Caco-2 (cell line): Measurements from ENCODE around the gene GALNTL6. TPM values are rescaled to one million over a fixed set of nuclear protein-coding genes. Genes with fewer than 3 reads are reported as not detected.

Experiments
- BruUV-seq: library from RNA; stranded (reverse); fragments of 400-500 nt; replicated peaks from 2 replicates; lab custom pipeline; 2021; lab: Mats Ljungman, UMichigan
- CTCF ChIA-PET: fragments of 300-600 bp; sonication (Branson Sonifier 250); formaldehyde crosslinking; loops from one replicate; lab custom pipeline; 2022; ENCODE audit warnings: antibody characterized with exemption; lab: Charles Lee
- POLR2A ChIA-PET: fragments of 300-600 bp; sonication (Branson Sonifier 250); formaldehyde crosslinking; loops from one replicate; lab custom pipeline; 2022; ENCODE audit warnings: antibody characterized with exemption; lab: Charles Lee
- DNase-seq, 2 experiments: peaks; one replicate each; pipeline versions ENCODE4 v3.0.0 to v3.0.0-alpha.2; 2020 to 2022
- H3K27me3 ChIP-seq: replicated peaks from 2 replicates; pipeline ENCODE4 v1.6.0; 2011; ENCODE audit warnings: low read length; ENCODE audit not compliant: control insufficient read depth, insufficient read depth
- H3K36me3 ChIP-seq: 2 replicates; pipeline ENCODE4 v1.5.1; 2011; ENCODE audit warnings: low read length; ENCODE audit not compliant: control insufficient read depth, insufficient read depth
- H3K4me1 ChIP-seq: fragments of 250-450 bp; sonication (Bioruptor Pico); 2 replicates; pipeline ENCODE4 v1.5.1; 2020; ENCODE audit warnings: mild to moderate bottlenecking
- H3K4me3 ChIP-seq: 2 replicates; pipeline ENCODE4 v1.5.1; 2011; ENCODE audit warnings: low read depth, mild to moderate bottlenecking, control low read depth, low read length
- H3K9me3 ChIP-seq: fragments of 250-450 bp; sonication (Bioruptor Pico); 2 replicates; pipeline ENCODE4 v1.5.1; 2020; ENCODE audit warnings: mild to moderate bottlenecking, moderate library complexity
- H3K27ac Mint-ChIP-seq: one replicate; pipeline ENCODE4 v1.8.0; 2022; ENCODE audit warnings: mixed read lengths; ENCODE audit not compliant: unreplicated experiment
- H3K27me3 Mint-ChIP-seq: one replicate; pipeline ENCODE4 v1.8.0; 2022; ENCODE audit warnings: mixed read lengths; ENCODE audit not compliant: insufficient read depth, unreplicated experiment
- H3K36me3 Mint-ChIP-seq: one replicate; pipeline ENCODE4 v1.8.0; 2022; ENCODE audit warnings: mild to moderate bottlenecking, mixed read lengths; ENCODE audit not compliant: insufficient read depth, unreplicated experiment
- H3K4me1 Mint-ChIP-seq: one replicate; pipeline ENCODE4 v1.8.0; 2022; ENCODE audit warnings: low read depth, mixed read lengths; ENCODE audit not compliant: unreplicated experiment
- H3K4me3 Mint-ChIP-seq: one replicate; pipeline ENCODE4 v1.8.0; 2022; ENCODE audit warnings: mild to moderate bottlenecking, moderate library complexity, mixed read lengths; ENCODE audit not compliant: unreplicated experiment
- H3K9me3 Mint-ChIP-seq: one replicate; pipeline ENCODE4 v1.8.0; 2022; ENCODE audit warnings: mixed read lengths; ENCODE audit not compliant: unreplicated experiment
- intact Hi-C: fragments of 100-400 bp; cut with micrococcal nuclease; formaldehyde crosslinking; loops from one replicate; pipeline ENCODE4 v1.10.0; 2022; ENCODE audit not compliant: unreplicated experiment
- total RNA-seq: library from RNA; stranded (reverse); gene quantifications from 2 replicates; pipeline ENCODE4 v1.2.3, GENCODE V29; 2022
- TF ChIP-seq, protein P1 (sequence below), 2 experiments: fragments of 200-600 bp in 1 of 2; IDR thresholded peaks; 1 replicate in 1 of 2; 2 replicates in 1 of 2; pipeline versions ENCODE4 v1.5.1 to v1.8.0; 2011 to 2022; ENCODE audit warnings: antibody characterized with exemption in 1 of 2, control low read depth in 1 of 2, inconsistent platforms in 1 of 2, low read depth in 1 of 2, low read length in 1 of 2, mild to moderate bottlenecking in 1 of 2, moderate library complexity in 1 of 2; ENCODE audit not compliant: insufficient read depth in 1 of 2, severe bottlenecking in 1 of 2, unreplicated experiment in 1 of 2

The GALNTL6 gene
- total RNA-seq, 1 experiment from 2014 or later, result not detected

DNA sequence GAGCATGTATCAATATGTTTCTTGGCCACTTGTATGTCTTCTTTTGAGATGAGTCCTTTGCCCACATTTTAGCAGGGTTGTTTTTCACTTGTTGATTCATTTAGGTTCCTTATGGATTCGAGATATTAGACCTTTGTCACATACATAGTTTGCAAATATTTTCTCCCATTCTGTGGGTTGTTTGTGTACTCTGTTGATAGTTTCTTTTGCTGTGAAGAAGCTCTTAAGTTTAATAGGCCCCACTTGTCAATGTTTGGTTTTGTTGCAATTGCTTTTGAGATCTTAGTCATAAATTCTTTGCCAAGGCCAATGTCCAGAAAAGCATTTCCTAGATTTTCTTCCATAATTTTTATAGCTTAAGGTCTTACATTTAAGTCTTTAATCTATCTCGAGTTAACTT, 1074.8 kb downstream of the GALNTL6 start:
- H3K4me1 Mint-ChIP-seq, result no peaks in the 10 kb centered on the region
- H3K27ac Mint-ChIP-seq, result no peak overlapping the region
- intact Hi-C loops, result no loop called here
- peaks cover 25% of the 10 kb centered on the region for H3K9me3 Mint-ChIP-seq
- Histone ChIP-seq H3K27me3 (no peaks in the 10 kb centered on the region), H3K4me1 (no peaks in the 10 kb centered on the region), H3K36me3 (no peaks in the 10 kb centered on the region), H3K9me3 (0 out of 2 replicates have a peak, but pooled peaks cover 3% of the 10 kb centered on the region), H3K4me3 (no peak overlapping the region)
- CTCF ChIA-PET, result no interaction called here
- TF ChIP-seq, protein P1, sequence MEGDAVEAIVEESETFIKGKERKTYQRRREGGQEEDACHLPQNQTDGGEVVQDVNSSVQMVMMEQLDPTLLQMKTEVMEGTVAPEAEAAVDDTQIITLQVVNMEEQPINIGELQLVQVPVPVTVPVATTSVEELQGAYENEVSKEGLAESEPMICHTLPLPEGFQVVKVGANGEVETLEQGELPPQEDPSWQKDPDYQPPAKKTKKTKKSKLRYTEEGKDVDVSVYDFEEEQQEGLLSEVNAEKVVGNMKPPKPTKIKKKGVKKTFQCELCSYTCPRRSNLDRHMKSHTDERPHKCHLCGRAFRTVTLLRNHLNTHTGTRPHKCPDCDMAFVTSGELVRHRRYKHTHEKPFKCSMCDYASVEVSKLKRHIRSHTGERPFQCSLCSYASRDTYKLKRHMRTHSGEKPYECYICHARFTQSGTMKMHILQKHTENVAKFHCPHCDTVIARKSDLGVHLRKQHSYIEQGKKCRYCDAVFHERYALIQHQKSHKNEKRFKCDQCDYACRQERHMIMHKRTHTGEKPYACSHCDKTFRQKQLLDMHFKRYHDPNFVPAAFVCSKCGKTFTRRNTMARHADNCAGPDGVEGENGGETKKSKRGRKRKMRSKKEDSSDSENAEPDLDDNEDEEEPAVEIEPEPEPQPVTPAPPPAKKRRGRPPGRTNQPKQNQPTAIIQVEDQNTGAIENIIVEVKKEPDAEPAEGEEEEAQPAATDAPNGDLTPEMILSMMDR (IDR thresholded peaks at IDR 0.05; ENCODE audit: insufficient read depth in 1 of 2, low read depth in 1 of 2, low read length in 1 of 2, severe bottlenecking in 1 of 2, unreplicated experiment in 1 of 2), result no peak
- no peaks in the 10 kb centered on the region for H3K27me3 Mint-ChIP-seq
- no peak for DNase-seq
- POLR2A ChIA-PET, result no interaction called here
- H3K4me3 Mint-ChIP-seq, result no peak overlapping the region
- no peaks in the 10 kb centered on the region for H3K36me3 Mint-ChIP-seq
- BruUV-seq, result no TSS peak

DNA sequence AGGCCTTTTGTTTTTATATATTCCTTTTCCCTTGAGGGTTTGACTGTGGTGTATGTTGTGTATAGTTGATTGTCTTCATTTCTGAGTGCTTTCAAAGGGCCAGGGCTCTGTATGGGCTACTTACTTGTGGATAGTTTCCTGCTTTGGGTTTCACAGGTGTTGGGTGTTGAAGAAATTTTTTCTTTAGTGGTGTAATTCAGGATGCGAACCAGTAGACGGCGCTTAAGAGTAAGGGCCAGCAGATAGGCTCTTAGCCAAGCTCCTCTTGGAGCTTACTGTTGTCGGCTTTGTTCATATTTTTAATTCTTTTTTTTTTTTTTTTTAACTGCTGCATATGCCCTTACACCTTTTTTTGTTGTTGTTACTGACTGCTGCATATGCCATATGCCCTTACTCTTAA, 1079.1 kb downstream of the GALNTL6 start:
- H3K4me1 ChIP-seq, result no peaks in the 10 kb centered on the region
- TF ChIP-seq, protein P1 (IDR thresholded peaks at IDR 0.05; ENCODE audit: insufficient read depth in 1 of 2, low read depth in 1 of 2, low read length in 1 of 2, severe bottlenecking in 1 of 2, unreplicated experiment in 1 of 2), result no peak
- H3K36me3 ChIP-seq, result no peaks in the 10 kb centered on the region
- Mint-ChIP-seq H3K27ac (no peak overlapping the region), H3K4me1 (no peaks in the 10 kb centered on the region), H3K4me3 (no peak overlapping the region), H3K9me3 (peaks cover 37% of the 10 kb centered on the region), H3K36me3 (no peaks in the 10 kb centered on the region), H3K27me3 (no peaks in the 10 kb centered on the region)
- BruUV-seq, result no TSS peak
- CTCF ChIA-PET, result no interaction called here
- no peaks in the 10 kb centered on the region for H3K27me3 ChIP-seq
- peaks cover 19% of the 10 kb centered on the region for H3K9me3 ChIP-seq
- intact Hi-C loops, result no loop called here
- no peak for DNase-seq
- no peak overlapping the region for H3K4me3 ChIP-seq
- POLR2A ChIA-PET, result no interaction called here

DNA sequence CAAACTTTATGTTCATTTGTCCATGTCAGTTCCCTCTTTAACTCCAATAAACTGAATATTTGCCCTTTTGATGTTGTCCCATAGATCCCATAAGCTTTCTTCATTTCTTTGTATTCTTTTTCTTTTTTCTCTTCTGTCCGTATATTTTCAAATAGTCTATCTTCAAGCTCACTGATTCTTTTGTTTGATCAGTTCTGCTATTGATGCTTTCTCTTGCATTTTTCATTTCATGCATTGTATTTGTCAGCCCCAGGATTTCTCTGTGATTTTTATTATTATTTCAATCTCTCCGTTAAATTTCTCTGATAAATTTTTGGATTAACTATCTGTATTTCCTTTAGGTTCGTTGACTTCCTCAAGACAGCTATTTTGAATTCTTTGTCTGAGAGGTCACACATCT, 1082.5 kb downstream of the GALNTL6 start:
- Mint-ChIP-seq H3K36me3 (no peaks in the 10 kb centered on the region), H3K9me3 (peaks cover 24% of the 10 kb centered on the region), H3K4me3 (no peak overlapping the region), H3K4me1 (no peaks in the 10 kb centered on the region), H3K27ac (no peak overlapping the region), H3K27me3 (no peaks in the 10 kb centered on the region)
- no TSS peak for BruUV-seq
- Histone ChIP-seq H3K36me3 (no peaks in the 10 kb centered on the region), H3K4me1 (peaks cover 23% of the 10 kb centered on the region), H3K9me3 (peaks cover 32% of the 10 kb centered on the region), H3K27me3 (no peaks in the 10 kb centered on the region), H3K4me3 (no peak overlapping the region)
- ChIA-PET CTCF (no interaction called here), POLR2A (no interaction called here)
- TF ChIP-seq, protein P1 (IDR thresholded peaks at IDR 0.05; ENCODE audit: insufficient read depth in 1 of 2, low read depth in 1 of 2, low read length in 1 of 2, severe bottlenecking in 1 of 2, unreplicated experiment in 1 of 2), result no peak
- no peak for DNase-seq
- intact Hi-C loops, result loop anchor here (5.0 kb wide), 1 partner anchor 168 kb away; no protein-coding TSS in a partner anchor
